ENCODE data around the gene SH2B3. TPM values are rescaled to one million over a fixed set of nuclear protein-coding genes. Genes with fewer than 3 reads are reported as not detected.

The SH2B3 gene
- total and polyA plus RNA-seq, 2 of the 13 experiments (the other 11 are each of a cell fraction or from before 2014, with no cell fraction given): 6.8 to 6.9 TPM

DNA sequence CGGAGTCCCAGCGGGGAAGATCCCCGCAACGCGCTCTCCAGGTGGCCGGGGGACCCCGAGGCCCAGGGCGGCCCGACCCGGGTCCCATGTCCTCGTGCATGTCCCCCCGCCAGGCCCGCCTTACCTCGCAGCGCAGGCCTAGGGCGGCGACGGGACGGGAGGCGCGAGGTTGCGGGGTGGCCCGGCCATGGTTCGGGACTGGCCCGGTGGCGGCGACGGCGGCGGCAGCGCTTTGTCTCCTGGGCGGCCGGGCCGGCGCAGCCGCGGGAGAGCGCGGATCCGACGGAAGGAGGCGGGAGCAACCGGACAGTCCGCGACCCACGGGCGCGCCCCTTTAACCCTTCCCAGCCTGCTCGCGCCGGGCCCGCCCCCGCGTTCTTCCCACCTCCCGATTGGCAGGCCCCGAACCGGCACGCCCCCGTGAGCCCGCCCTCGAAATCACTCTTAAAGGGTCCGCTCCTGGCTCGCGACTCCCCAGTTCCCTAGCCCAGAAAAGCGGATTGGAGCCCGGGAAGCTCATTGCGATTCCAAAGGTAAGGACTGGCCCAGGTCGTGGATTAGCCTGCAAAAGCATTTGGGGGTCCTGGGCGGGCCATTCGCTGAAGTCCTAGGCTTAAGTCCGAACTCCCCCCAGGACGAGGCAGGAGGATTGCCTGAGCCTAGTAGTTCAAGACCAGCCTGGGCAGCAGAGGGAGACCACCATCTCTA is 36.8 kb upstream of the SH2B3 start, which contains the start of gene PHETA1 (continued):
- TF ChIP-seq, protein P1, sequence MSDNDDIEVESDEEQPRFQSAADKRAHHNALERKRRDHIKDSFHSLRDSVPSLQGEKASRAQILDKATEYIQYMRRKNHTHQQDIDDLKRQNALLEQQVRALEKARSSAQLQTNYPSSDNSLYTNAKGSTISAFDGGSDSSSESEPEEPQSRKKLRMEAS (IDR thresholded peaks at IDR 0.05): peak; percentile 68; the same call in 1 of the 2 replicates
- TF ChIP-seq, protein P2, sequence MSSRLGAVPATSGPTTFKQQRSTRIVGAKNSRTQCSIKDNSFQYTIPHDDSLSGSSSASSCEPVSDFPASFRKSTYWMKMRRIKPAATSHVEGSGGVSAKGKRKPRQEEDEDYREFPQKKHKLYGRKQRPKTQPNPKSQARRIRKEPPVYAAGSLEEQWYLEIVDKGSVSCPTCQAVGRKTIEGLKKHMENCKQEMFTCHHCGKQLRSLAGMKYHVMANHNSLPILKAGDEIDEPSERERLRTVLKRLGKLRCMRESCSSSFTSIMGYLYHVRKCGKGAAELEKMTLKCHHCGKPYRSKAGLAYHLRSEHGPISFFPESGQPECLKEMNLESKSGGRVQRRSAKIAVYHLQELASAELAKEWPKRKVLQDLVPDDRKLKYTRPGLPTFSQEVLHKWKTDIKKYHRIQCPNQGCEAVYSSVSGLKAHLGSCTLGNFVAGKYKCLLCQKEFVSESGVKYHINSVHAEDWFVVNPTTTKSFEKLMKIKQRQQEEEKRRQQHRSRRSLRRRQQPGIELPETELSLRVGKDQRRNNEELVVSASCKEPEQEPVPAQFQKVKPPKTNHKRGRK (CRISPR knock-in tag; IDR thresholded peaks at IDR 0.05): no peak
- TF ChIP-seq, protein P3, sequence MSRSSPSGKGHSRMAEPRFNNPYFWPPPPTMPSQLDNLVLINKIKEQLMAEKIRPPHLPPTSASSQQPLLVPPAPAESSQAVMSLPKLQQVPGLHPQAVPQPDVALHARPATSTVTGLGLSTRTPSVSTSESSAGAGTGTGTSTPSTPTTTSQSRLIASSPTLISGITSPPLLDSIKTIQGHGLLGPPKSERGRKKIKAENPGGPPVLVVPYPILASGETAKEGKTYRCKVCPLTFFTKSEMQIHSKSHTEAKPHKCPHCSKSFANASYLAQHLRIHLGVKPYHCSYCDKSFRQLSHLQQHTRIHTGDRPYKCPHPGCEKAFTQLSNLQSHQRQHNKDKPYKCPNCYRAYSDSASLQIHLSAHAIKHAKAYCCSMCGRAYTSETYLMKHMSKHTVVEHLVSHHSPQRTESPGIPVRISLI (CRISPR knock-in tag; IDR thresholded peaks at IDR 0.05; ENCODE audit: borderline replicate concordance): no peak
- TF ChIP-seq HDAC1 (CRISPR knock-in tag; IDR thresholded peaks at IDR 0.05) (peak; percentile 67; the same call in 1 of the 2 replicates), ZNF780A (CRISPR knock-in tag; IDR thresholded peaks at IDR 0.05) (no peak), ZBTB7B (CRISPR knock-in tag; IDR thresholded peaks at IDR 0.05) (0 out of 2 replicates have a peak, but pooled peaks have one; percentile 13), ZFP1 (CRISPR knock-in tag; IDR thresholded peaks at IDR 0.05) (no peak), WIZ (CRISPR knock-in tag; IDR thresholded peaks at IDR 0.05) (no peak), YEATS4 (CRISPR knock-in tag; IDR thresholded peaks at IDR 0.05; ENCODE audit: borderline replicate concordance) (peak; percentile 60; the same call in 1 of the 2 replicates), SPEN (CRISPR knock-in tag; IDR thresholded peaks at IDR 0.05; ENCODE audit: low read depth) (peak; percentile 67), NFKB2 (CRISPR knock-in tag; IDR thresholded peaks at IDR 0.05; ENCODE audit: borderline replicate concordance) (peak; percentile 59; the same call in 1 of the 2 replicates), ZFX (CRISPR knock-in tag; IDR thresholded peaks at IDR 0.05; ENCODE audit: low read depth) (peak; percentile 91), SOX6 (IDR thresholded peaks at IDR 0.05) (no peak), SOX6 (CRISPR knock-in tag; IDR thresholded peaks at IDR 0.05) (no peak)
- TF ChIP-seq, protein P4, sequence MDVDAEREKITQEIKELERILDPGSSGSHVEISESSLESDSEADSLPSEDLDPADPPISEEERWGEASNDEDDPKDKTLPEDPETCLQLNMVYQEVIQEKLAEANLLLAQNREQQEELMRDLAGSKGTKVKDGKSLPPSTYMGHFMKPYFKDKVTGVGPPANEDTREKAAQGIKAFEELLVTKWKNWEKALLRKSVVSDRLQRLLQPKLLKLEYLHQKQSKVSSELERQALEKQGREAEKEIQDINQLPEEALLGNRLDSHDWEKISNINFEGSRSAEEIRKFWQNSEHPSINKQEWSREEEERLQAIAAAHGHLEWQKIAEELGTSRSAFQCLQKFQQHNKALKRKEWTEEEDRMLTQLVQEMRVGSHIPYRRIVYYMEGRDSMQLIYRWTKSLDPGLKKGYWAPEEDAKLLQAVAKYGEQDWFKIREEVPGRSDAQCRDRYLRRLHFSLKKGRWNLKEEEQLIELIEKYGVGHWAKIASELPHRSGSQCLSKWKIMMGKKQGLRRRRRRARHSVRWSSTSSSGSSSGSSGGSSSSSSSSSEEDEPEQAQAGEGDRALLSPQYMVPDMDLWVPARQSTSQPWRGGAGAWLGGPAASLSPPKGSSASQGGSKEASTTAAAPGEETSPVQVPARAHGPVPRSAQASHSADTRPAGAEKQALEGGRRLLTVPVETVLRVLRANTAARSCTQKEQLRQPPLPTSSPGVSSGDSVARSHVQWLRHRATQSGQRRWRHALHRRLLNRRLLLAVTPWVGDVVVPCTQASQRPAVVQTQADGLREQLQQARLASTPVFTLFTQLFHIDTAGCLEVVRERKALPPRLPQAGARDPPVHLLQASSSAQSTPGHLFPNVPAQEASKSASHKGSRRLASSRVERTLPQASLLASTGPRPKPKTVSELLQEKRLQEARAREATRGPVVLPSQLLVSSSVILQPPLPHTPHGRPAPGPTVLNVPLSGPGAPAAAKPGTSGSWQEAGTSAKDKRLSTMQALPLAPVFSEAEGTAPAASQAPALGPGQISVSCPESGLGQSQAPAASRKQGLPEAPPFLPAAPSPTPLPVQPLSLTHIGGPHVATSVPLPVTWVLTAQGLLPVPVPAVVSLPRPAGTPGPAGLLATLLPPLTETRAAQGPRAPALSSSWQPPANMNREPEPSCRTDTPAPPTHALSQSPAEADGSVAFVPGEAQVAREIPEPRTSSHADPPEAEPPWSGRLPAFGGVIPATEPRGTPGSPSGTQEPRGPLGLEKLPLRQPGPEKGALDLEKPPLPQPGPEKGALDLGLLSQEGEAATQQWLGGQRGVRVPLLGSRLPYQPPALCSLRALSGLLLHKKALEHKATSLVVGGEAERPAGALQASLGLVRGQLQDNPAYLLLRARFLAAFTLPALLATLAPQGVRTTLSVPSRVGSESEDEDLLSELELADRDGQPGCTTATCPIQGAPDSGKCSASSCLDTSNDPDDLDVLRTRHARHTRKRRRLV (CRISPR knock-in tag; IDR thresholded peaks at IDR 0.05): no peak
- TF ChIP-seq, protein P5, sequence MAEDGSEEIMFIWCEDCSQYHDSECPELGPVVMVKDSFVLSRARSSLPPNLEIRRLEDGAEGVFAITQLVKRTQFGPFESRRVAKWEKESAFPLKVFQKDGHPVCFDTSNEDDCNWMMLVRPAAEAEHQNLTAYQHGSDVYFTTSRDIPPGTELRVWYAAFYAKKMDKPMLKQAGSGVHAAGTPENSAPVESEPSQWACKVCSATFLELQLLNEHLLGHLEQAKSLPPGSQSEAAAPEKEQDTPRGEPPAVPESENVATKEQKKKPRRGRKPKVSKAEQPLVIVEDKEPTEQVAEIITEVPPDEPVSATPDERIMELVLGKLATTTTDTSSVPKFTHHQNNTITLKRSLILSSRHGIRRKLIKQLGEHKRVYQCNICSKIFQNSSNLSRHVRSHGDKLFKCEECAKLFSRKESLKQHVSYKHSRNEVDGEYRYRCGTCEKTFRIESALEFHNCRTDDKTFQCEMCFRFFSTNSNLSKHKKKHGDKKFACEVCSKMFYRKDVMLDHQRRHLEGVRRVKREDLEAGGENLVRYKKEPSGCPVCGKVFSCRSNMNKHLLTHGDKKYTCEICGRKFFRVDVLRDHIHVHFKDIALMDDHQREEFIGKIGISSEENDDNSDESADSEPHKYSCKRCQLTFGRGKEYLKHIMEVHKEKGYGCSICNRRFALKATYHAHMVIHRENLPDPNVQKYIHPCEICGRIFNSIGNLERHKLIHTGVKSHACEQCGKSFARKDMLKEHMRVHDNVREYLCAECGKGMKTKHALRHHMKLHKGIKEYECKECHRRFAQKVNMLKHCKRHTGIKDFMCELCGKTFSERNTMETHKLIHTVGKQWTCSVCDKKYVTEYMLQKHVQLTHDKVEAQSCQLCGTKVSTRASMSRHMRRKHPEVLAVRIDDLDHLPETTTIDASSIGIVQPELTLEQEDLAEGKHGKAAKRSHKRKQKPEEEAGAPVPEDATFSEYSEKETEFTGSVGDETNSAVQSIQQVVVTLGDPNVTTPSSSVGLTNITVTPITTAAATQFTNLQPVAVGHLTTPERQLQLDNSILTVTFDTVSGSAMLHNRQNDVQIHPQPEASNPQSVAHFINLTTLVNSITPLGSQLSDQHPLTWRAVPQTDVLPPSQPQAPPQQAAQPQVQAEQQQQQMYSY (CRISPR knock-in tag; IDR thresholded peaks at IDR 0.05): peak; percentile 67

Measured in HepG2 (cell line).